Peyer's patch (tissue), 4 donors: ENCODE results near the gene RGS17.

Experiments used
- CTCF ChIP-seq, 6 experiments: fragments of 450-650 bp in 4 of 6; fragments of 200-600 bp in 2 of 6; sonication (generic) in 1 of 6; IDR thresholded peaks; one replicate each; pipeline ENCODE4 v1.5.1; 2017 to 2019; ENCODE audit warnings: antibody characterized with exemption in 6 of 6, mild to moderate bottlenecking in 3 of 6, moderate library complexity in 1 of 6
- POLR2A ChIP-seq, 2 donors: fragments of 450-650 bp; IDR thresholded peaks; one replicate each; pipeline ENCODE4 v1.5.1; 2017; ENCODE audit warnings: antibody characterized with exemption in 2 of 2, mild to moderate bottlenecking in 2 of 2, moderate library complexity in 2 of 2

DNA sequence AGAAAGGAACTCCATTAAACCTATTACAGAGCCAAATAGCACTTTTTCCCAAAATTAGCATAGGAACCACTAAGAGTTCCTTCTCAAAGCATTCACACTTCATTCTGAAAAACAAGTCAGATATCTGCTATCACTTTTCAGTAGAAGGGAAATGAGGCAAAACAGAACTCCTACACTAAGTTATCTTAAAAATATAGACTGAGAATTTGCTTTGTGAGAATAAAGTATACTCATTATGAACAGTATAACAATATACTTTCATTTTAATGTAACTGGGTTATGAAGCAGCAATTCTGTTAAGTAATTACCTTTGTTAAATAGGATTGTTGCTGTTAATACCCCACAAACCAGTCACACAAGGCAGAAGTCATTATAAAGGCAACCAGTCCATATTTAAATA, 137.2 kb downstream of the RGS17 start:
- TF ChIP-seq CTCF (IDR thresholded peaks at IDR 0.05) (no peak), POLR2A (IDR thresholded peaks at IDR 0.05) (no peak)
